GM12801 (cell line): ENCODE results near the gene CLTRN.

Experiments
- TF ChIP-seq, protein P1 (sequence below): IDR thresholded peaks from one replicate; pipeline ENCODE4 v1.5.1; 2011; ENCODE audit warnings: control low read depth; ENCODE audit not compliant: insufficient read length; ENCODE audit errors: extremely low read depth

Gene CLTRN

DNA sequence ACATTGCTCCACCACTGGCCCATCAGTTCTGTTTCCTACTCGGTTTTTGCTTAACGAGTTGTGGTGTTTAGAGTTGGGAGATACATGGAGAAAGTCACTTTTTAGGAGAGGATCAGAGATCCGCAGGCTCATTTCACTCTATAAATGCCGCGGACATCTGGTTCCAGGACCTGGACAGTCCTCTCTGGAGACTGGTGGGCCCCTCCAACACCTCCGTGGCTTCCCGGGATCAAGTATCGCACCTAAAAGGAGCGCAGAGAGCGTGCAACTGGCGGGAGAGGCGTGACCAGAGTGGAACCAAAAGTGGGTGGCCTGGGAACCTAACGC, 9.9 kb upstream of the CLTRN start:
- TF ChIP-seq, protein P1, sequence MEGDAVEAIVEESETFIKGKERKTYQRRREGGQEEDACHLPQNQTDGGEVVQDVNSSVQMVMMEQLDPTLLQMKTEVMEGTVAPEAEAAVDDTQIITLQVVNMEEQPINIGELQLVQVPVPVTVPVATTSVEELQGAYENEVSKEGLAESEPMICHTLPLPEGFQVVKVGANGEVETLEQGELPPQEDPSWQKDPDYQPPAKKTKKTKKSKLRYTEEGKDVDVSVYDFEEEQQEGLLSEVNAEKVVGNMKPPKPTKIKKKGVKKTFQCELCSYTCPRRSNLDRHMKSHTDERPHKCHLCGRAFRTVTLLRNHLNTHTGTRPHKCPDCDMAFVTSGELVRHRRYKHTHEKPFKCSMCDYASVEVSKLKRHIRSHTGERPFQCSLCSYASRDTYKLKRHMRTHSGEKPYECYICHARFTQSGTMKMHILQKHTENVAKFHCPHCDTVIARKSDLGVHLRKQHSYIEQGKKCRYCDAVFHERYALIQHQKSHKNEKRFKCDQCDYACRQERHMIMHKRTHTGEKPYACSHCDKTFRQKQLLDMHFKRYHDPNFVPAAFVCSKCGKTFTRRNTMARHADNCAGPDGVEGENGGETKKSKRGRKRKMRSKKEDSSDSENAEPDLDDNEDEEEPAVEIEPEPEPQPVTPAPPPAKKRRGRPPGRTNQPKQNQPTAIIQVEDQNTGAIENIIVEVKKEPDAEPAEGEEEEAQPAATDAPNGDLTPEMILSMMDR, result no peak

DNA sequence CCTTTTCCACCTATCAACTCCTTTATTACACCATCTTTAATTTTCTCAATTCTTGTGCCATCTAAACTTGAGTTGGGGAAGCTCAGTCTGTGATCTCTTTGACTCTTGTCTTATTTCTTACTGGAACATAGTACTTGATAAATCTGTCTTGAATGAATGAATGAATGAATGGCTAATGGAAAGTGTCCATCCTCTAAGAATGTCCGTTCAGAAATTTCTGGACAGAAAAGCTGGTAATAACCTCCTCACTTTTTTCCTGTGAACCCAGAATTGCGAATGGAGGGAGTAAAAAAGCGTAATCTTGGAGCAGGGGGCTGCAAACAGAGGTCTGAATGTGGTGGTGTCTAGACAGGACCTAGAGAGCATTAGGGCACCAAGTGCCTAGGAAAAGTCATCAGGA, 9.4 kb upstream of the CLTRN start:
- TF ChIP-seq, protein P1, result no peak

DNA sequence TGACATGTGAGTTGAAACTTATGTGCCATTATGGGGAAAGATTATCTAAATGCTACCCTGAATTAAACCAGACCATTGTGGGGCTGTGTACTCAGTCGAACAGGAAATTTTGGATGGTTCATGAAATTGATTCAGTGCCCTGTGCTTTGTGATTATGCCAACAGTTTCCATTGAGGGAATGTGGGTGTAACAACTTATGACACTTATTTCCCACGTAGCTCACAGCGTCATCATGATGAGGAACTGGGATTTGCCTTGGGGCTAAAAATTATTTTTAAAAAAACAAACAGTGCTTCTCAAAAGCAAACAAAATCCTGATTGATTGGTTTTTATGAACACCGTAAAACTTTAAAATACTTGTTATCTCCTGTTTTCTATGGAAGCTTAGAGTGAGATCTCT, 8.3 kb upstream of the CLTRN start:
- TF ChIP-seq, protein P1, result no peak

DNA sequence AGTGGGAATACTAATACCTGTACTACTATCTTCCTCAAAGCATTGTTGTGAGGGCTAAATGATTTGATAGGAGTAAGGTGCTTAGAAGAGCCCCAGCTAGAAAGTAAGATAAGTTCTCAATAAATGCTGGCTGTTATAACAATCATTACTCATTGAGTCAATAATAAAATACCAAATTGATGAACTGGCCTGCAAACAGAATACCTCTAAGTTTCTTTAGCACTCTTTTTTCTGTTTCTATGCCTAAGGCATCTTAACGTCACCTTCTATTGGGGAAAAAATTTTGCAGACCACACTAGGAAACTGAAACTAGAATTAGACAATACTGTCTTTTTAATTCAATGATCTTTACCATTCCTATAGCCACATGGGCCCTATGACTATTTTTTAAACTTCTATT, 1.2 kb downstream of the CLTRN start:
- TF ChIP-seq, protein P1, result no peak

DNA sequence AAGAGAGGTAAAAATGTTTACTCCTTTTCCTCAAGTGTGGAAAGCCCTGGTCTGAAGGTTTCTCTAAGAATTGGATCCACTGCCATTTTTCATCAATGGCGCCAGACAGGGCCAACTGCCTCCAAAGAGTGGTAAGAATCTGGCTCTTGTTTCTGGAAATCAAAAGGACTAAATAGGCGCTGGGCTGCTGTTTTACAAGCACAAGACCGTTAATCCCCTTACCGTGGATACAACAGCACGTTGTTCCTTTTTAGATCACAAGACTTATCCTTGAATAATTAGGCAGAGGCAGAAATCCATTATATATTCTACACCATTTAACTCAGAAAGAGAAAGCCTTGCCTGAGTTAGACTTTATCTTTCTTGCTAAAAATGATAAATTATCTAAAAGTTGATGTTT, 10.6 kb downstream of the CLTRN start:
- TF ChIP-seq, protein P1, result no peak

DNA sequence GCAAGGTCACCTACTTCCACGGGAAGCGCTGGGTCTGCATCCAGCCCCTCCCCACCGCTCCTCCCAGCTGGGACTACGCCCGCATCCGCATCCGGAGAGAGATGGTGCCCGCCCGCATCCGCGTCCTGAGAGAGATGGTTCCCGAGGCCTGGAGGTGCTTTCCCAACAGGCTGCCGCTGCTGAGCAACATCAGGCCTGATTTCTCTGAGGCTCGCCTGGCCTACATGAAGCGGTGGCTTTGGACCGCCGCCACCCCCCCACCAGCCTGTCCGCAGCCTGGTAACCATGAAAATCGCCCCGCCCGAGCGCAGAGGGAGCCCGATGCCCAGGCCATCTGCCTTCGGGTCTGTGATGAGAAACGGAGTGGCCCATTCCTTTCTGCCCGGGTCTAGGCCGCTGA, 18.1 kb downstream of the CLTRN start:
- TF ChIP-seq, protein P1, result no peak

DNA sequence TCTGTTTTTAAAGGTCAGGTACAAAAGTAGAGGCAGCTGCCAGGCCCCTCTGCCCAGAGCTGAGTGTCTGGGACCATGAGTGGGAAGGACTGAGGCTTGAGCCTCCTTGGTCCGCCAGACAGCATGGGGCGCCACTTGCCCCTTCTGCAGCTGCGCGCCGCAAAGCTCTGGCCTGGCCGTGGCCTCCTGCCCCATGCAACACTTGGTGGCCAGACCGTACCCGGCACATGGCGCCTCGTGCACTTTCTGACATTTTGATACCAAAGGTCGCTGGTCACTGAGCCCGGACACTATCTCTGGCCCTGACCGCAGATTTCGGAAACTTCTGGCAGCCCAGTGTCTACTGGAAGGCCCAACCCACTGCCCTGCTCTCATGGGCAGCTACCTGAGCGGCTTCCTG, 18.6 kb downstream of the CLTRN start:
- TF ChIP-seq, protein P1, result no peak

DNA sequence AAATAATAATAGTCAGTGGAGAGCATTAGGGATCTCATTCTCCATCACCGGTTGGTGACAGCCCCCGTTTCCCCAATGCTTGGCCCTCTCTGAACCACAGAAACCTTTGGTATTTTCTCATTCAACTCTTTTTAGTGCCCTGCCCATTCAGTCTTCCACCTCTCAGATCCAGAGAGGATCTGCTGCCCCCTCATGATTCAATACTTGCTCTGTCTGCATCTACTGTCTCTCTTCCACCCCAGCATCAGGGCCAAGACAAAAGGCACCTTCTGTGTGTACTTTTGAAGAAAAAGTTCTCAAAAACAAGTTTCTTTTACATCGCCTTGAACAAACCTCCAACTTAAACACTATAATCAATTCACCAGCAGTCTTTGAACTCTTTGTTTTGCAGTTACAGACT, 19.3 kb downstream of the CLTRN start:
- TF ChIP-seq, protein P1, result no peak
